Vagina (tissue), 2 donors: Measurements from ENCODE around the gene CAMKMT. TPM values are rescaled to one million over a fixed set of nuclear protein-coding genes. Genes with fewer than 3 reads are reported as not detected.

ENCODE experiments used
- DNase-seq, 2 donors: peaks; one replicate each; pipeline ENCODE4 v3.0.0-alpha.2; 2017; ENCODE audit errors: extremely low spot score in 2 of 2
- H3K27ac ChIP-seq: fragments of 200-600 bp; sonication (generic); one replicate; pipeline ENCODE4 v1.5.1; 2019
- H3K27me3 ChIP-seq: fragments of 200-600 bp; sonication (generic); one replicate; pipeline ENCODE4 v1.5.1; 2019
- H3K36me3 ChIP-seq, 2 donors: fragments of 200-600 bp; sonication (generic); one replicate each; pipeline ENCODE4 v1.5.1; 2017 to 2019
- H3K4me1 ChIP-seq: fragments of 200-600 bp; sonication (generic); one replicate; pipeline ENCODE4 v1.5.1; 2019
- H3K4me3 ChIP-seq, 2 donors: fragments of 200-600 bp; sonication (generic); 1 replicate in 1 of 2; 2 replicates in 1 of 2; pipeline ENCODE4 v1.5.1; 2016 to 2019
- H3K9me3 ChIP-seq: fragments of 200-600 bp; sonication (generic); one replicate; pipeline ENCODE4 v1.5.1; 2019
- CTCF ChIP-seq, 3 experiments: fragments of 450-650 bp in 2 of 3; fragments of 200-600 bp in 1 of 3; sonication (generic) in 1 of 3; IDR thresholded peaks; one replicate each; pipeline ENCODE4 v1.5.1; 2017 to 2019; ENCODE audit warnings: antibody characterized with exemption in 3 of 3, mild to moderate bottlenecking in 2 of 3, moderate library complexity in 2 of 3
- POLR2A ChIP-seq, 2 donors: fragments of 450-650 bp; IDR thresholded peaks; one replicate each; pipeline ENCODE4 v1.6.1; 2017; ENCODE audit warnings: antibody characterized with exemption in 2 of 2, mild to moderate bottlenecking in 2 of 2, moderate library complexity in 2 of 2
- POLR2AphosphoS5 ChIP-seq, 2 donors: sonication (generic); formaldehyde crosslinking; IDR thresholded peaks; one replicate each; pipeline ENCODE4 v1.9.0; 2017; ENCODE audit warnings: antibody characterized with exemption in 2 of 2, mild to moderate bottlenecking in 2 of 2, low read depth in 1 of 2; ENCODE audit not compliant: insufficient read depth in 1 of 2
- intact Hi-C: fragments of 100-400 bp; cut with DNase I; formaldehyde crosslinking; loops from one replicate; pipeline ENCODE4 v1.15.1; 2023
- total RNA-seq: library from RNA; depleted of rRNA; stranded (reverse); fragments of >200 nt; gene quantifications from one replicate; pipeline ENCODE4 v1.2.3, GENCODE V29; 2016

The CAMKMT gene
- total RNA-seq, 1 donor from 2014 or later, result 21.1 TPM

- Histone ChIP-seq H3K4me1 (no peaks in the 10 kb centered on the region), H3K4me3 (no peak overlapping the region), H3K36me3 (no peaks in the 10 kb centered on the region), H3K27me3 (no peaks in the 10 kb centered on the region), H3K9me3 (no peaks in the 10 kb centered on the region), H3K27ac (no peak overlapping the region)
- DNase-seq, result no peak
- TF ChIP-seq POLR2AphosphoS5 (IDR thresholded peaks at IDR 0.05; ENCODE audit: insufficient read depth in 1 of 2, low read depth in 1 of 2) (no peak), POLR2A (IDR thresholded peaks at IDR 0.05) (no peak), CTCF (IDR thresholded peaks at IDR 0.05) (no peak)
- intact Hi-C loops, result no loop called here
Measured at GRCh38 chr2:44707945-44708660, 346.4 kb downstream of the CAMKMT start.

- TF ChIP-seq POLR2AphosphoS5 (IDR thresholded peaks at IDR 0.05; ENCODE audit: insufficient read depth in 1 of 2, low read depth in 1 of 2), result no peak
- no peak for TF ChIP-seq CTCF (IDR thresholded peaks at IDR 0.05)
- TF ChIP-seq POLR2A (IDR thresholded peaks at IDR 0.05), result no peak
- Histone ChIP-seq H3K36me3 (no peaks in the 10 kb centered on the region), H3K9me3 (no peaks in the 10 kb centered on the region), H3K4me1 (no peaks in the 10 kb centered on the region), H3K27ac (no peak overlapping the region), H3K4me3 (no peak overlapping the region), H3K27me3 (no peaks in the 10 kb centered on the region)
- intact Hi-C loops, result no loop called here
- DNase-seq, result no peak
Measured at GRCh38 chr2:44708661-44709000, 346.9 kb downstream of the CAMKMT start.

- no peak for DNase-seq
- Histone ChIP-seq H3K27ac (no peak overlapping the region), H3K27me3 (no peaks in the 10 kb centered on the region), H3K36me3 (no peaks in the 10 kb centered on the region), H3K4me1 (no peaks in the 10 kb centered on the region), H3K9me3 (no peaks in the 10 kb centered on the region), H3K4me3 (no peak overlapping the region)
- TF ChIP-seq POLR2AphosphoS5 (IDR thresholded peaks at IDR 0.05; ENCODE audit: insufficient read depth in 1 of 2, low read depth in 1 of 2), result no peak
- TF ChIP-seq POLR2A (IDR thresholded peaks at IDR 0.05), result no peak
- TF ChIP-seq CTCF (IDR thresholded peaks at IDR 0.05), result no peak
- intact Hi-C loops, result no loop called here
Measured at GRCh38 chr2:44713170-44713569, 351.4 kb downstream of the CAMKMT start.

GRCh38 chr2:44715671-44716081 is 353.9 kb downstream of the CAMKMT start:
- no peaks in the 10 kb centered on the region for H3K9me3 ChIP-seq
- no peaks in the 10 kb centered on the region for H3K27me3 ChIP-seq
- H3K27ac ChIP-seq, result no peak overlapping the region
- TF ChIP-seq POLR2A (IDR thresholded peaks at IDR 0.05) (no peak), POLR2AphosphoS5 (IDR thresholded peaks at IDR 0.05; ENCODE audit: insufficient read depth in 1 of 2, low read depth in 1 of 2) (no peak), CTCF (IDR thresholded peaks at IDR 0.05) (no peak)
- H3K4me1 ChIP-seq, result no peaks in the 10 kb centered on the region
- no peak overlapping the region for H3K4me3 ChIP-seq
- intact Hi-C loops, result no loop called here
- no peak for DNase-seq
- no peaks in the 10 kb centered on the region for H3K36me3 ChIP-seq

GRCh38 chr2:44716131-44716530 is 354.4 kb downstream of the CAMKMT start:
- no peak for DNase-seq
- TF ChIP-seq POLR2A (IDR thresholded peaks at IDR 0.05) (no peak), CTCF (IDR thresholded peaks at IDR 0.05) (no peak), POLR2AphosphoS5 (IDR thresholded peaks at IDR 0.05; ENCODE audit: insufficient read depth in 1 of 2, low read depth in 1 of 2) (no peak)
- Histone ChIP-seq H3K4me1 (no peaks in the 10 kb centered on the region), H3K9me3 (no peaks in the 10 kb centered on the region), H3K36me3 (no peaks in the 10 kb centered on the region), H3K27me3 (no peaks in the 10 kb centered on the region), H3K4me3 (no peak overlapping the region), H3K27ac (no peak overlapping the region)
- intact Hi-C loops, result no loop called here
